GM19035 (cell line): ENCODE results near the gene TMEM163.
"Not testable (repeated sequence)": the region's sequence is repeated elsewhere in the genome, so short reads cannot be mapped to it uniquely, and the experiment has no call there.

ENCODE experiments used
- ATAC-seq: cut with Tn5 transposase; IDR thresholded peaks from one replicate; pipeline ENCODE4 v1.9.1; 2021; ENCODE audit not compliant: unreplicated experiment

Gene TMEM163

GRCh38 chr2:134623046-134623445, 95.8 kb downstream of the TMEM163 start:
- no peak for ATAC-seq

DNA sequence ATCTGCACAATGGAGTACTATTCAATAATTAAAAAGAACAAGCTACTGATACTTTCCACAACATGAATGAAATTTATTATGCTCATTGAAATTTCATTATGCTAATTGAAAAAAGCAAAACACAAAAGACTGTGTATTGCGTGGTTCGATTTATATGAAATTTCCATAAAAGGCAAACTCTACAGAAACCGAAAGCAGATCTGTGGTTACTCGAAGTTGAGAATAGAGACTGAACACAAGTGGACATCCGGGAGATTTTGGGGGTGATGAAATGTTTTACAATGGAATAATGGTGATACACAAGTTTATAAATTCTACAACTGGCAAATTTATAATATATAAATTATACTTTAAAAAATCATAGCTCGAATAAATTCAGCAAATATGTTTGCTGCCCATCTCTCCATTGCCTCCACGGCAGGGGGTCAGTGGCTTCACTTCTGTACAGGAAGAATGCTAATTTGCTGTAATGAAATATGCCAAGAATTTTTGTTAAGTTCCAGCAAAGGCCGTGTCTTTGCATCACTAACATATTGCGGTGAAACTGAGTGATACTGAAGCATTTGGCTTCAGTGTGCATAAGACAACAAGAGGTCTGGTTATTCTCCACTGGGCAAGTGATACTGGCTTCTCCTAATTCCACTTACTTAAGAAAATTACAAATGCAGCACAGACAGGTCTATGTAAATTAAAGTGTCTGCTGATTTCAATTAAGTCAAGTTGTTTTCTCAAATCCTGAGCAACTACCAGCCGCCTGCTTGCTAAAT, 96.7 kb downstream of the TMEM163 start:
- ATAC-seq: no peak

DNA sequence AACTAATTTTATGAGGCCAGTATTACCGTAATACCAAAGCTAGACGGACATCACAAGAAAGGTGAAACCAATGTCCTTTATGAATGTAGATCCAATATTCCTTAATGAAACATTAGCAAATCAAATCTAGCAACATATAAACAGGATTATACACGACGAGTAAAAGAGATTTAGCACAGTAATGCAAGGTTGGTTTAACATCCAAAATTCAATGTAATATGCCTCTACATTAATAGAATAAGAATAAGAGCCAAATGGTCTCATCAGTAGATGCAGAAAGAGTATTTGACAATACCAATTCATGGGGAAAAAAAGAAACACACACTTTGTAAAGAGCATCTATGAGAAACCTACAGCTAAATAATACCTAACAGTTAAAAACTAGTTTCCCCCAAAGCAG, 99.5 kb downstream of the TMEM163 start:
- no peak for ATAC-seq

- not testable (repeated sequence) for ATAC-seq
These were observed 103.3 kb downstream of the TMEM163 start for GRCh38 chr2:134615480-134615879.

DNA sequence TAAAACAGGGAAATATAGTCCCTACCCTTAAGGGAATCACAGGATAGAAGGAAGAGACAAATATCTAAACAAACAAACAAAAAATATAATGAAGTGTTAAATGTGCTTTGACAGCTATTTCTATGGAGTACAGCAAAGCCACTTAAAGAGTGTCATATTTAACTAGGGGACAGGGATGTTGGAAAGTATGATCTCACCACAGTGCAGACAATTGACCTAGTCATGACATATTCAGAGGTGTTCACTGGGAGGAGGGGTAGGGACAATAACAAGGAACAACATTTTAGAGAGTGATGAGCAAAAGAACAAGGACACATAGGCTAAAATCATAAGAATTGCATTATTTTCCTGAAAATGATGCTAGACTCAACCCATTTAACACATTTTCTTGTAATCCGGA, 107.5 kb downstream of the TMEM163 start:
- no peak for ATAC-seq

- no peak for ATAC-seq
These were observed 107.9 kb downstream of the TMEM163 start for GRCh38 chr2:134610871-134611270.

DNA sequence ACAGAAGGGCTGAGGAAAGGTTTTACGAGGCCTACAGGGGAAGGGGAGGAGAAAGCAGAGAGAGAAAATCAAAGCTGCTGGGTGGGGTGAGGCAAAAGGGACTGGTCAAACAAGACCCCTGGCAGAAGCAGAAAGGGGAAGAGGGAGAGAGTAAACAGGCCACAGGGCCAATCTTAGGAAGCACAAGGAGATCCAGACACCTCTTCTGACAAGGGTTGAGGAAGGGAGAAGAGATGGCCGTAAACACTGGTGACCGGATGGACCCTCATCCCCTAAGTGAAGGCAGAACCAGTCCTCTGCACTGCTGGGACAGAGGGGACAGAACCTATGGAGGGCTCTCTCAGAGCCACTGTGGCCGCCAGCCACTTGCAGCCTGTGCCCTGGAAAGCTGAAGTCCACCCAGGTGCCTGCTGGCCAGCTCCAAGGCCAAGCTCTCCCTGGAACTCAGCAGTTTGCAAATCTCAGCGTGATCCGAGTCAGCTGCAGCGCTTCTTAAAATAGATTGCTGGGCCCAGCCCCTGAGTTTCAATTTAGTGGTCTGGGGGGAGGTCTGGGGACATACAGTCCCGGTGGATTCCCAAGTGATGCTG, 108.8 kb downstream of the TMEM163 start:
- ATAC-seq: no peak

GRCh38 chr2:134603966-134604365, 114.8 kb downstream of the TMEM163 start:
- ATAC-seq: no peak

DNA sequence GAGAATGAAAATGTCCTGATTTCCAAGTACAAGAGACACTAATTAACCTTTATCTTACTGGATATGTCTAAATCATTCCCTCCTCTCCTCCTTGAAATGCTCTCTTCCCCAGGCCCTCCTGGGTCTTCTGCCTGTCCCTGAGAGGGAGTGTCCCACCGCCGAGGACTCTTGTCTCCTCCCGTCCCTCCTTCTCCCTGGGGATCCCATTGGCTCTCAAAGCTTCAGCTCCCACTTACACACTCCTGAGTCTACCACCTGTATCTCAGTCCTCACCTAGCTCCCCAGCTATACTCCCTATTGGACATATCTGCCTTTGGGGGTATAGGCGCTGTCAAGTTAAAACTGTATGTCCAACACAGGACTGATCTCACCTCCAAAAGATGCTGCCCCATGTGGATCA, 116.1 kb downstream of the TMEM163 start:
- no peak for ATAC-seq

DNA sequence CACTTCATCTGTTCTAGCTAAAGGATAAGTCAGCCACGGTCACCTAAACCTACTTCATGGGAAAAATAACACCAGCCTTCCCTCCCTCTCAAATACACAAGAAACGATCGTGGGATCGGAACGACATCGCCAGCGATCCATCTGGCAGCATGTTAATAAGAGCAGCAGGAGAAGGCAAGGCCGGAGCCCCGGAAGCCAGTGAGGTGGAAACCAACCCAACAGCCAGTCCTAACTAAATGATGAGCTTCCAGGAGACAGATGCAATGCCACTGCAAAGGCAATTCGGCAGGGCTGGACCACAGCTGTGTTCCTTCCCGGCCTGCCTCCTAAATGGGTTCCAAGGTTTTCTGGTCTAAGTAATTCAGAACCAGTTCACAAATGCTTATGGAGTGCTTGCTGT, 117.5 kb downstream of the TMEM163 start:
- ATAC-seq: no peak

DNA sequence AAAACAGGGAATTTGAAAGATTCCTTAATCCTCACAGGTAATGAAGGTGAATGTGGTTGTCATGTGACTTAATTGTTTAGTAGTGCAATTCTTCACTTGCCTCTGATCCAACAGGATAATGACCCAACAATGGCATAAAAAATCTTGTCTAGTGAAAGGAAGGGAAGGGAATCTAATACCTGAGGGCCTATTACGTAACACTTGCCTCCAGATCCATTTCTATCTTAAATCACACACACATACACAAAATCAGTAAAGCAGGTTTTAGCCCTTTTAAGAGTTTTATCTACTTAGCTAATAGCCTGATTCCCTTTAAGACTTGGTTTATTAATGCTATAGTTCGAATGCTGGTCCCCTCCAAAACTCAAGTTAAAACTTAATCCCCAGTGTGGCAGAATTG, 118.6 kb downstream of the TMEM163 start:
- ATAC-seq: no peak

DNA sequence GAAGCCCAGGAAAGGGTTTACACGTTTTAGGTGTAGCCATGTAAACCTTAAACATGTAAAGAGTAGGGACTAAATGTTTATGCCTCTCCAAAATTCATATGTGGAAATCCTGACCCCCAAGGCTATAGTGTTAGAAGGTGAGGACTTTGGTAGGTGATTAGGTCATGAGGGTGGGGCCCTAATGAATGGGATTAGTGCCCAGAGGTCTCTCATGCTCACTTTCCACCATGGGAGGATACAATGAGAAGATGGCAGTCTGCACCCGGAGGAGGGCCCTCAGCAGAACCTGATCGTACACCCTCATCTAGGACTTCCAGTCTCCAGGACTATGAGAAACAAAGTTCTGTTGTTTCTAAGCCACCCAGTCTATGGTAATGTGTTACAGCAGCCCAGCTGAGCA, 119.6 kb downstream of the TMEM163 start:
- ATAC-seq: no peak

DNA sequence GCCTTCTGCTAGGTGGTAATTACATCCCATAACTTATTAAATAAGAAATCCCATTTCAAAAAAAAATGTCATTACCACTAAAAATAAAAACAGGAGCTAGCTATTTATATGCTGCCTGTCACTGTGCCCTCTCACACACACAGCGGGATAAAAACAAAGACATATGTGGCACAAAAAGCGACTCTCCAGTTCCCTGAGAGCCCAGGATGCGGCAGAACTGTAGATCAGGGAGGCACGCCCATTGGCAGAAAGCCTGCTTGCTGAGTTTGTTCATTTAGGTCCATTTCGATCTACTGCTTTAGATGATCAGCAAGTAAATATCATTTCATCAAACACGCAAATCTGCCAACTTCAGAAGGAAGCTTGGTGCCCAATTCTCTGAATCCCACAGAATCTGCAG, 124.4 kb downstream of the TMEM163 start:
- ATAC-seq: no peak

GRCh38 chr2:134593519-134593918, 125.3 kb downstream of the TMEM163 start:
- no peak for ATAC-seq

DNA sequence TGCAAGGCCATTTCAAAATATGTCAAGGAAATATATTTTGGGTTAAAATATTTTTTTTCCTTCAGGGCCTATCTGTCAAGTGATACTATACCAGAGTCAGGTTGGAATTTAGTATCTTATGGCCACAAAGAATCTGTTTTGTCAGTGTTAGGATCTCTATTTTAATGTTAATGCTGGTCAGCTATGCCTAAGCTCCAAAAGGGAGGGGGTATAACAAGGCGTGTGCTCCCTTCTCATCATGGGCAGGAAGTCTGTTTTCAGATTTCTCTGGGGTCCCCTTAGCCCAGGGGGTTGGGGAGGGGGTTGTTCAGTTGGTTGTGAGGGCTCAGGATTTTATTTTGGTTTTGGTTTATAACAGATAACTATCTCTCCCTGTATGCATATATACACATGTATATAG, 126.4 kb downstream of the TMEM163 start:
- ATAC-seq: no peak

- no peak for ATAC-seq
These were observed 127.3 kb downstream of the TMEM163 start for GRCh38 chr2:134591526-134591925.

GRCh38 chr2:134590679-134591078, 128.1 kb downstream of the TMEM163 start:
- ATAC-seq: no peak

GRCh38 chr2:134589171-134590083, 129.4 kb downstream of the TMEM163 start:
- ATAC-seq: not testable (repeated sequence)

DNA sequence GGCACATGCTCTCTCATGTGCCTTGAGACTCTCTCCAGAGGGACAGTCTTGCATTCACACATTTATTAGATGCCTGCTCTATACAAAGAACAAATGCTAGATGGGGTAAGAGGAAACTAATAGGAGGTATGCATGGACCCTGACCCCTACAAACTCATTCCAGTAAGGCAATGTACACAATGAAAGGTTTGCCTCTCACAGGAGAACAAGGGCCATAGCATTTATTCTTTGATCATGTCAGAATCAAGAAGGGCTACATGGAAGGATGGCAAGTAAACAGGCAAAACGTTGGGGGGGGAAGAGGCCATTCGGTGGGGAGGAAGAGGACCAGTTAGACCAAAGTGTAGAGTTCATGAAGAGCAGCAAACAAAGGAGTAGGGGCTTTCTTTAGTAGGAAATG, 130.2 kb downstream of the TMEM163 start:
- ATAC-seq: no peak

DNA sequence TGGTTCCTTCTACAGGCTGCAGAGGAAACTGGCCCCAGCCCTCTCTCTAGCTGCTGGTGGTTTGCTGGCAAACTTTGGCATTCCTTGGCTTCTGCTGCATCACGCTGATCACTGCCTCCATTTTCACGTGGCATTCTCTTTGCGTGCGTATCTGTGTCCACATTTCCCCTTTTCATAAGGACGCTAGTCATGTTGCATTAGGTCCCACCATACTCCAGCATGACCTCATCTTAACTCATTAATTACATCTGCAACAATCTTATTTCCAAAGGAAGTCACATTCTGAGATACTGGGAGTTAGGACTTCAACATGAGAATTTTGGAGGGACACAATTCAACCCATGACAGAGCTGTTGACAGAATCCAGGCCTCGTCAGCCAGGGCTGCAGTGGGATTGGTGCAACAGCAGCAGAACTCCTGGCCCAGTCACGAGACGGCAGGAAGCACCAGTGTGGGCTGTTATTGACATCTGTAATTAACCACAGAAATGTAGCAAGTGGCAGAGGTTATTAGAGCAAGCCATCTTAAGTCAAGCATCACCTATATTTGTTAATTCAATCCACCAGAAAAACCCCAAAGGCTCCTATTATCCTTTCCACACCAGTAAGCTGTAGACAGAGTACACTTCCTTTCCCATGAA, 132.4 kb downstream of the TMEM163 start:
- ATAC-seq: no peak

DNA sequence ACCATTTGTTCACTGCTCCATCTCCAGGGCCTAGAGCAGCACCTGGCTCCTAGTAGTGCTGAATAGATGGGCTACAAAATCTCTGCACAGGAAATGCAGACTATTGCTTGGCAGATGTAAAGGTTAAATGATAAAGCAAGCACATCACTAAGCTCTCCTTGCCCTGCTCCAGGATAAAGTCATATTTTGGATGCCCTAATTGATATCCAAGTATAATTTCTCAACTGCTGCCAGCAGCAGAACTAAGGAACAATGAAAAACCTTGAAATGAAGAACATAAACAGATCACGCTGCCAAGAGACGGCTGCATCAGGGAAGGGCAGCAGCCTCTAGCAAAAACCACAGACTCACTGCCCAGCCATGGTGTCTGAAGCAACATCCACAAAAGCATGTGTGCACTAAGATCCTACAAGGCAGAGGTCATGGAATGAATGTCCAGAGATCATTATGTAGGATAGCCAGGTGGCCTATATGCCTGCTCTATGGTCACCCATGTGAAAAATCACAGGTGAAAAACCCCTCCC, 134.7 kb downstream of the TMEM163 start:
- no peak for ATAC-seq
